ENCODE data around the gene RPS16. TPM values are rescaled to one million over a fixed set of nuclear protein-coding genes. Genes with fewer than 3 reads are reported as not detected.
A peak's percentile ranks its signal among the peaks of the same experiment; 100 is the strongest.

Gene RPS16
- total and polyA plus RNA-seq, 9 of the 15 experiments (the other 6 are each of a cell fraction or from before 2014, with no cell fraction given) = 82.6 to 3,671 (median 2,204) TPM

DNA sequence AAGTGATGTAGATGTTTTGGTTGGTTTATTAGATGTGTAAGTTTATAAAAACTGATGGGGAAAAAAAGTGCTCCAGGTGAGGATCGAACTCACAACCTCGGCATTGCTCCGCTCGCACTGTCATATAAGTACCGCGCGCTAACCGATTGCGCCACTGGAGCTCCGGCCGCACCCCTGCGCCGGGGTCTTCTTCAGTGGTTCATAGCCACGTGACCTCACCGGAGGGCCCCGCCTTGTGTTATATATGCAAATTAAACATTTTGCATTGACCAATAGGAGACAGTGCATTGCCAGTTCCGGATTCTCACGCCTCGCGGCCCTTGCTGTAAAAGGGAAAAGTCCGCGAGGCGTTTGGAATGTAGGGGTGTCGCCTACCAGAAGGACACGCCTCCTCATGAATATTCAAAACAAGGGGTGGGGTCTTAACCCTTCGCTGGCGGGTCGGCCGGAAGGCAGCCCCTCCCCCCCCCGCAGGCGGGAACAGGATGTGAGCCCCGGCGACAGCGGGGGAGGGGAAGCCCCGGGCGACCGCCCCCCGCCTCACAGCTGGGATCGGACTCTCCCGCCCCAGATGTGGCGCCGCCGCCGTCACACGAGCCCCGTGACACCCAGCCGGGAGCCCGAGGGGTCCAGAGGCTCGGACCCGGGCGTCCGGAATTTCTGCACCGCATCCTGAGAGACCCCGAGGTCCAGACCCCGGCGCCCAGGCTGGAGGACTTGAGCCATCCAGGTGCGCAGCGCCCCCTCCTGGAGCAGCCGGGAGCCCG, 23.5 kb downstream of the RPS16 start, which contains the start of gene PLEKHG2 (continued):
- TF ChIP-seq THRAP3 (IDR thresholded peaks at IDR 0.05; ENCODE audit: borderline replicate concordance) = no peak
- TF ChIP-seq SMAD3 (CRISPR knock-in tag; conservative IDR thresholded peaks at IDR 0.05) = peak; percentile 64; the same call in 1 of the 2 replicates
- TF ChIP-seq ZNF551 (CRISPR knock-in tag; IDR thresholded peaks at IDR 0.05) = no peak
- peak; percentile 95 for TF ChIP-seq TOE1 (IDR thresholded peaks at IDR 0.05; ENCODE audit: borderline replicate concordance)
- TF ChIP-seq TOE1 (CRISPR knock-in tag; IDR thresholded peaks at IDR 0.05; ENCODE audit: borderline replicate concordance, low read depth) = no peak
- TF ChIP-seq BRF1 (IDR thresholded peaks at IDR 0.05; ENCODE audit: borderline replicate concordance, extremely low read depth, insufficient read length) = peak; percentile 93
- TF ChIP-seq PPARD (CRISPR knock-in tag; IDR thresholded peaks at IDR 0.05) = no peak
- TF ChIP-seq RAD21 (CRISPR knock-in tag; conservative IDR thresholded peaks at IDR 0.05 in 1 of 2, IDR thresholded peaks at IDR 0.05 in 1 of 2) = peak; percentile 45 to 59
- 0 out of 2 replicates have a peak, but pooled peaks have one; percentile 50 for TF ChIP-seq CTBP1 (IDR thresholded peaks at IDR 0.05; ENCODE audit: borderline replicate concordance)
- peak; percentile 73 to 91 for TF ChIP-seq HDAC1 (IDR thresholded peaks at IDR 0.05)
- no peak for TF ChIP-seq NR2F6 (CRISPR knock-in tag; IDR thresholded peaks at IDR 0.05)
- peak; percentile 78; the same call in 1 of the 2 replicates for TF ChIP-seq TCF7 (IDR thresholded peaks at IDR 0.05; ENCODE audit: borderline replicate concordance)
- TF ChIP-seq ZSCAN32 (CRISPR knock-in tag; IDR thresholded peaks at IDR 0.05) = 0 out of 2 replicates have a peak, but pooled peaks have one; percentile 38
- TF ChIP-seq ZNF232 (CRISPR knock-in tag; IDR thresholded peaks at IDR 0.05) = no peak
- peak; percentile 94 for TF ChIP-seq GABPA (tag; conservative IDR thresholded peaks at IDR 0.05; ENCODE audit: low read depth)
- TF ChIP-seq ZFPM2 (CRISPR knock-in tag; IDR thresholded peaks at IDR 0.05) = no peak
- TF ChIP-seq TARDBP (IDR thresholded peaks at IDR 0.05) = peak; percentile 76
- TF ChIP-seq, protein P1, sequence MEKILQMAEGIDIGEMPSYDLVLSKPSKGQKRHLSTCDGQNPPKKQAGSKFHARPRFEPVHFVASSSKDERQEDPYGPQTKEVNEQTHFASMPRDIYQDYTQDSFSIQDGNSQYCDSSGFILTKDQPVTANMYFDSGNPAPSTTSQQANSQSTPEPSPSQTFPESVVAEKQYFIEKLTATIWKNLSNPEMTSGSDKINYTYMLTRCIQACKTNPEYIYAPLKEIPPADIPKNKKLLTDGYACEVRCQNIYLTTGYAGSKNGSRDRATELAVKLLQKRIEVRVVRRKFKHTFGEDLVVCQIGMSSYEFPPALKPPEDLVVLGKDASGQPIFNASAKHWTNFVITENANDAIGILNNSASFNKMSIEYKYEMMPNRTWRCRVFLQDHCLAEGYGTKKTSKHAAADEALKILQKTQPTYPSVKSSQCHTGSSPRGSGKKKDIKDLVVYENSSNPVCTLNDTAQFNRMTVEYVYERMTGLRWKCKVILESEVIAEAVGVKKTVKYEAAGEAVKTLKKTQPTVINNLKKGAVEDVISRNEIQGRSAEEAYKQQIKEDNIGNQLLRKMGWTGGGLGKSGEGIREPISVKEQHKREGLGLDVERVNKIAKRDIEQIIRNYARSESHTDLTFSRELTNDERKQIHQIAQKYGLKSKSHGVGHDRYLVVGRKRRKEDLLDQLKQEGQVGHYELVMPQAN (IDR thresholded peaks at IDR 0.05; ENCODE audit: borderline replicate concordance) = no peak
- TF ChIP-seq, protein P2, sequence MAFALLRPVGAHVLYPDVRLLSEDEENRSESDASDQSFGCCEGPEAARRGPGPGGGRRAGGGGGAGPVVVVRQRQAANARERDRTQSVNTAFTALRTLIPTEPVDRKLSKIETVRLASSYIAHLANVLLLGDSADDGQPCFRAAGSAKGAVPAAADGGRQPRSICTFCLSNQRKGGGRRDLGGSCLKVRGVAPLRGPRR (CRISPR knock-in tag; IDR thresholded peaks at IDR 0.05) = no peak
- TF ChIP-seq FOXJ3 (CRISPR knock-in tag; IDR thresholded peaks at IDR 0.05) = no peak
- TF ChIP-seq, protein P3, sequence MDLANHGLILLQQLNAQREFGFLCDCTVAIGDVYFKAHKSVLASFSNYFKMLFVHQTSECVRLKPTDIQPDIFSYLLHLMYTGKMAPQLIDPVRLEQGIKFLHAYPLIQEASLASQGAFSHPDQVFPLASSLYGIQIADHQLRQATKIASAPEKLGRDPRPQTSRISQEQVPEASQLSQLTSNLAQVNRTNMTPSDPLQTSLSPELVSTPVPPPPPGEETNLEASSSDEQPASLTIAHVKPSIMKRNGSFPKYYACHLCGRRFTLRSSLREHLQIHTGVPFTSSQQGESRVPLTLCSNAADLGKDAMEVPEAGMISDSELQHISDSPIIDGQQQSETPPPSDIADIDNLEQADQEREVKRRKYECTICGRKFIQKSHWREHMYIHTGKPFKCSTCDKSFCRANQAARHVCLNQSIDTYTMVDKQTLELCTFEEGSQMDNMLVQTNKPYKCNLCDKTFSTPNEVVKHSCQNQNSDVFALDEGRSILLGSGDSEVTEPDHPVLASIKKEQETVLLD (IDR thresholded peaks at IDR 0.05) = peak; percentile 79

All from K562 (cell line).